GM21515 (cell line): ENCODE data around the gene NUMA1.
A peak's percentile ranks its signal among the peaks of the same experiment; 100 is the strongest.

Source experiments
- ATAC-seq: cut with Tn5 transposase; IDR thresholded peaks from one replicate; pipeline ENCODE4 v1.9.1; 2021; ENCODE audit not compliant: unreplicated experiment

NUMA1 gene

GRCh38 chr11:72102946-72103753, 22.8 kb upstream of the NUMA1 start, which contains the start of gene LAMTOR1:
Gene LAMTOR1, minus strand, starts transcription at chr11:72103297. Its CDS starts 73 bp downstream, at chr11:72103224.
- ATAC-seq: peak; percentile 82

DNA sequence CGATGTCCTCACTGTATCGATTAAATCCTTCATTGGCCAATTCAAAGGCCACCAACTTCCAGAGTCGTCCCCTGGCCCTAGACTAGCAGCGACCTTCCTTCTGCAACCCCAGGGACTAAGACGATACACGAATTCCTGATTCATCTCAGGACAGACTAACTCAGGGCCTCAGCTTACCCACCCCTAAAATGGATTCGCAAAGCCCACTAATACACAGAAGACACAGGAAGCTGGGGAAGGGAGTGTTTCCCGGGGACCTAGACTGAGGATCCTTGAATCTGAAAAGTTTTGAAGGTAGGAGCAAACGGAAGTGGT, 22.2 kb upstream of the NUMA1 start:
- ATAC-seq: no peak

DNA sequence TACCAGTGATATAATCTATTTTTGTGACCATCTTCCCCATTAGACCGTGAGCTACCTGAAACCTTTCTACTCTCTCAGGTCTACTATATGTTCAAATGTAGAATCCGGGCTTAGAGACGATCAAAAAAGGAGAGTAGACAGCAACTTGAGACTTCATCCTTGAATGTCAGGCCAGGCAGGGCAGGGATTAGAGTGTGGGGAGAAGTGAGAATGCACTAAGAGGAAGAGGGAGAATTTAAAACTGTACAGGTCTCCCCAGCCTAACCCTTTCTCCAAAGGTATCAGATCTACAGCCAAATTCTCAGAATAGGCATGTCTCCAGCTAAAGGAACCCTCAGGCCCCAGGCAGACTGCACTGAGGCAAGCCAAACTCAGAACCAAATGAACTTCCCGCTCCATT, 21.8 kb upstream of the NUMA1 start:
- ATAC-seq: no peak

GRCh38 chr11:72100462-72100861, 20.1 kb upstream of the NUMA1 start:
- no peak for ATAC-seq

DNA sequence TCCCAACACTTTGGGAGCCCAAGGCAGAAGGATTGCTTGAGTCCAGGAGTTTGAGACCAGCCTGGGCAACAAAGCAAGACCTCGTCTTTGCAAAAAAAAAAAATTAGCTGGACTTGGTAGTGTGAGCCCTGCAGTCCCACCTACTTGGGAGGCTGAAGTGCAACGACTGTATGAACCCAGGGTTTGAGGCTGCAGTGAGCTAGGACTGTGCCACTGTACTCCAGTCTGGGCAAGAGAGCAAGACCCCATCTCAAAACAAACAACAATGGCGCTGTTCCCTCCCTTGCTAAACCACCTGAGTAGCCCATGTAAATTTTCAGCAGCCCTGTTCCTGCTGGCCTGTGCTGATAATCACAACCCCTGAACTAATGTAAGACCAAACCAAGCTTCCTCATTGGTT, 19.7 kb upstream of the NUMA1 start:
- no peak for ATAC-seq

GRCh38 chr11:72098741-72099140, 18.4 kb upstream of the NUMA1 start:
- no peak for ATAC-seq

- ATAC-seq: no peak
These were observed 10.9 kb upstream of the NUMA1 start for GRCh38 chr11:72091292-72091691.

GRCh38 chr11:72088076-72088808, 7.9 kb upstream of the NUMA1 start:
- ATAC-seq: no peak

- ATAC-seq: no peak
These were observed 5.4 kb upstream of the NUMA1 start for GRCh38 chr11:72085621-72086351.

GRCh38 chr11:72084965-72085364, 4.6 kb upstream of the NUMA1 start:
- no peak for ATAC-seq

- no peak for ATAC-seq
These were observed 3.7 kb upstream of the NUMA1 start for GRCh38 chr11:72084076-72084475.

- ATAC-seq: no peak
These were observed 3.1 kb upstream of the NUMA1 start for GRCh38 chr11:72083414-72083813.

- ATAC-seq: no peak
These were observed 1.6 kb upstream of the NUMA1 start for GRCh38 chr11:72081821-72082453.

DNA sequence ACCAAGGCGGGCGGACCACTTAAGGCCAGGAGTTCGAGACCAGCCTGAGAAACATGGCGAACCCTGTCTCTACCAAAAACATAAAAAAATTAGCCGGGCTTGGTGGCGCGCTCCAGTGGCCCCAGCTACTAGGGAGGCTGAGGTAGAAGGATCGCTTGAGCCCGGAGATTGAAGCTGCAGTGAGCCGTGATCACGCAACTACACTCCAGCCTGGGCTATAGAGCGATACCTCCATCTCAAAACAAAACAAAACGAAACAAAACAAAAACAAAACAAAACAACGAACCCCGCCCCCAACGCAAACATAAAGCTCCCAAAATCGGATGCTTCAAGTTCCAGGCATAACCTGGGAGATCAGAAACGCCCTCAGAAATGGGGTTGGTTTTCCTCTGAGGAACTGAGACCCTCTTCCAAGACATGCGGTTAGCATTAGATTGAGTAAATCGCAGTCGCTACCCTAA, 872 bp upstream of the NUMA1 start:
- no peak for ATAC-seq

DNA sequence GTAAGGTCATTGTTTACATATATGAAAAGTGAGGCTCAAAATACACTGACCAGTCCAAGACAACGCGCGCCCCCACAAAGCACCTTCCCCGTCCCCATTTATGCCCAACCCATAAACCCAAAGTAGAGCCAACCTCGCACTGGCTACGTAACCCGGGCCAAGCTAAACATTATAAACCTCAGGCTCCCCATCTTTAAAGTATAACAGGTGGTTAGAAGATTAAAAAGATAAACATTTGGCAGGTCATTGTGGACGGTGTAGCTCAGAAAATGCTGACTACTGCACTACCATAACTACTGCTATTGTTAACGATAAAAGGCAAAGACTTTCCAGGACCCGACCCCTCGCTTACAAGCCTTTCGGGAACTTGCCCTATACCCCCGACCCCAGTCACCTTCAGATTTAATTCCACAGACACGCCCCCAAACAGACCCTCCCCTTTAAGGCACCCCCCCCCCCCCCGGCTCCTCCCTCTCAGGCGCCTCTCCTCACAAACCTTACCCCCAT, 470 bp downstream of the NUMA1 start:
- no peak for ATAC-seq

DNA sequence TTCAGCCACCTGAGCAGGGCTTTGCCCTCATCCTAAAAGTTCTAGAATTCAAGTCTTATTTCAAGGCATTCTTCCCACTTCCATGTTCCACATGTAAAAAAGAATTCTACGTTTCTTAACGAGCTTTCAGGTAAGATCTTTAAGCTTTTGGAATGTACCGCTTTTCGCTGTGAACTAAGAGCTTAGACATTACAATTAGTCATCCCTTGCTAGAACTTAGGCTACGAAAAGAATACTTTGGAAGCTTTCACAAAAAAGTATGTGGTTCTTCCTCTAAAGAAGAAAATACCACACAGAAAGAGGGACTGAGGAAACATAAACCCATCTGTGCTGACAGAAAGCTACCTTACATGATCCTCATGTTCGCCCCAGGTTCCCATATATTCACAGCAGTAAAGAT, 1.9 kb downstream of the NUMA1 start:
- no peak for ATAC-seq

DNA sequence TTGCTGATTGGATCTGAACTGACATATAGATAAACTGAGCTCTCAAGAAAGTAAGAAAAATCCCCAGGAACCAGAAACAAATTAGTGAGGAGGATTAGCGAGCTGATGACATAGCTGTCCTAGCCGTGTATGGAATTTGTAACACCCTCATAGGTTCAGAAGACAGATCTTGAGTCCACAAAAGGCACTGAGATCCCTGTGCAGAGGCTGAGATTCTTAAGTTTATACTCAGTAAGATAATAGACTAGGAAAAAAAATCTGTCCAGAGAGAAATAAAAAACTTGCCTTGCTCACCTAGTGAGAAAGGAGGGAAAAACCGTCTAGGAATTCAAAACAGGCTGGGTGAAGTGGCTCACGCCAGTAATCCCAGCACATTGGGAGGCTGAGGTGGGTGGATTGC, 4.6 kb downstream of the NUMA1 start:
- no peak for ATAC-seq

GRCh38 chr11:72075109-72075508, 5.2 kb downstream of the NUMA1 start:
- ATAC-seq: no peak

DNA sequence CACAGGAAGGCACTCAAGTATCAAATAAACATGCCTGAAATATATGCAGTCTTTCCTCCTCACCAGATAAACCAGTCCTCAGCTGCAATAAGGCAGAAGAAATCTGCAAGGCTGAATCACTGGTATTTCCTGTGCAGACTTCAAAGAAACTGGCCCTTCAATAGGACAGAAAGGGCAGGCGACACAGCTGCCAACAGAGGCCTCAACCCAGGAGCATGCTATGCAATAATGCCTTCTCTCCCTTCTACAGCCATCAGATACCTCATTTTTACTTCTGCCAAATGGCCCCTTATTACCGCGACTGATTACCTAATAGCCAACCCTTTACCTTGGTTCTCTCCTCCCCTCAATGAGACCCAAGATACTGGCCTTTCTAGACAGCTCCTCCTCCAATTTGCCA, 8.0 kb downstream of the NUMA1 start:
- no peak for ATAC-seq

DNA sequence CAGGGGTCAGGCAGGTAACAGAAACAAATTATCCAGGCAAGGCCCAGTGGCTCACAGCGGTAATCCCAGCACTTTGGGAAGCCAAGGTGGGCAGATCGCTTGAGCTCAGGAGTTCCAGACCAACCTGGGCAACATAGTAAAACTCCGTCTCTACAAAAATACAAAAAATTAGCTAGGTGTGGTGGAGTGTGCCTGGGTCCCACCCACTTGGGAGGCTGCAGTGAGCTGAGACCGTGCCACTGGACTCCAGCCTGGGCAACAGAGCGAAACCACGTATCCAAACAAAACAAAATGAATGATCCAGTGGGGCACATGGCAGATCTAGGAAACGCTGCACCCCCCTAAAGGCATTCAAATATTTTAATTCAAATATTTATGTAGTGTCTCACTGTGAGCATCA, 9.9 kb downstream of the NUMA1 start:
- ATAC-seq: no peak

GRCh38 chr11:72069787-72070251, 10.5 kb downstream of the NUMA1 start:
- no peak for ATAC-seq
